SK-N-SH (cell line): ENCODE measurements around the gene PRKG1.

Source experiments
- POLR2AphosphoS5 ChIP-seq: IDR thresholded peaks from 2 replicates; pipeline ENCODE4 v1.6.1; 2012; ENCODE audit warnings: low read depth, low read length
- TEAD4 ChIP-seq: IDR thresholded peaks from 2 replicates; pipeline ENCODE4 v1.4.0; 2012; ENCODE audit warnings: mild to moderate bottlenecking, borderline replicate concordance; ENCODE audit not compliant: insufficient read depth

- no peak for TF ChIP-seq TEAD4
- no peak for TF ChIP-seq POLR2AphosphoS5
These were observed 470.6 kb downstream of the PRKG1 start for GRCh38 chr10:51544933-51545332.
